Stimulated activated CD8-positive, alpha-beta memory T cell treated with anti-CD3 and anti-CD28 coated beads, Interleukin-15, amount 100 ng/mL, for 48 hours (primary cell): ENCODE results near the gene TMEM43.

Source experiments
- DNase-seq, 2 donors: peaks; one replicate each; pipeline ENCODE4 v3.0.0-alpha.2; 2020; ENCODE audit warnings: low read depth in 2 of 2

TMEM43 gene

GRCh38 chr3:14121859-14122258, 3.0 kb upstream of the TMEM43 start:
- no peak for DNase-seq

- no peak for DNase-seq
These were observed 2.6 kb upstream of the TMEM43 start for GRCh38 chr3:14122301-14122700.

GRCh38 chr3:14123308-14124222, 1.3 kb upstream of the TMEM43 start:
- DNase-seq = no peak

- peak; percentile 54 for DNase-seq
These were observed 633 bp upstream of the TMEM43 start for GRCh38 chr3:14124223-14124614.

- peak; percentile 45 to 59 for DNase-seq
These were observed 553 bp downstream of the TMEM43 start for GRCh38 chr3:14125193-14126016.

- DNase-seq = no peak
These were observed 1.4 kb downstream of the TMEM43 start for GRCh38 chr3:14126017-14126886.

- DNase-seq = no peak
These were observed 2.1 kb downstream of the TMEM43 start for GRCh38 chr3:14126887-14127505.

GRCh38 chr3:14127516-14128161, 2.8 kb downstream of the TMEM43 start:
- no peak for DNase-seq

GRCh38 chr3:14128724-14129123, 3.9 kb downstream of the TMEM43 start:
- DNase-seq = no peak

GRCh38 chr3:14129296-14129695, 4.4 kb downstream of the TMEM43 start:
- no peak for DNase-seq

GRCh38 chr3:14130230-14130629, 5.4 kb downstream of the TMEM43 start:
- DNase-seq = no peak

GRCh38 chr3:14130707-14131106, 5.9 kb downstream of the TMEM43 start:
- DNase-seq = no peak

- DNase-seq = no peak
These were observed 6.3 kb downstream of the TMEM43 start for GRCh38 chr3:14131134-14131533.

- no peak for DNase-seq
These were observed 7.3 kb downstream of the TMEM43 start for GRCh38 chr3:14132120-14132519.

GRCh38 chr3:14132689-14133088, 7.8 kb downstream of the TMEM43 start:
- DNase-seq = no peak

- DNase-seq = no peak
These were observed 8.4 kb downstream of the TMEM43 start for GRCh38 chr3:14133188-14133800.

- DNase-seq = no peak
These were observed 9.0 kb downstream of the TMEM43 start for GRCh38 chr3:14133876-14134275.

- no peak for DNase-seq
These were observed 9.4 kb downstream of the TMEM43 start for GRCh38 chr3:14134291-14134690.

- no peak for DNase-seq
These were observed 10.7 kb downstream of the TMEM43 start for GRCh38 chr3:14135581-14135980.

GRCh38 chr3:14137004-14137403, 12.2 kb downstream of the TMEM43 start:
- no peak for DNase-seq
